Measurements from ENCODE around the gene KCNH8. TPM values are rescaled to one million over a fixed set of nuclear protein-coding genes. Genes with fewer than 3 reads are reported as not detected.

Gene KCNH8
- total RNA-seq, 2 experiments from 2014 or later, result 0.44 to 0.59 TPM

GRCh38 chr3:19171794-19172193 lies 23.5 kb downstream of the KCNH8 start:
- TF ChIP-seq EZH2phosphoT487 (IDR thresholded peaks at IDR 0.05; ENCODE audit: borderline replicate concordance, low read depth, low read length) (no peak), CTCF (conservative IDR thresholded peaks at IDR 0.05; ENCODE audit: low read length) (no peak)
- Histone ChIP-seq H3K36me3 (ENCODE audit: insufficient read depth, low read length) (no peaks in the 10 kb centered on the region), H3K79me2 (ENCODE audit: insufficient read depth, low read depth, low read length) (no peaks in the 10 kb centered on the region), H3K27ac (ENCODE audit: low read depth, low read length, poor library complexity, severe bottlenecking) (no peak overlapping the region), H2AFZ (ENCODE audit: low read length) (no peak overlapping the region), H3K4me1 (ENCODE audit: insufficient read depth, low read length, poor library complexity, severe bottlenecking) (no peaks in the 10 kb centered on the region), H3K4me3 (ENCODE audit: low read depth, low read length, poor library complexity, severe bottlenecking) (no peak overlapping the region), H3K4me2 (ENCODE audit: low read length) (no peak overlapping the region), H3K9me2 (ENCODE audit: insufficient read depth, low read length) (no peaks in the 10 kb centered on the region), H3K9me3 (ENCODE audit: low read length) (no peaks in the 10 kb centered on the region), H4K20me1 (ENCODE audit: insufficient read depth, low read length) (no peaks in the 10 kb centered on the region)
- POLR2A ChIA-PET, result interaction anchor here (0.6 kb wide), 1 partner anchor 663 kb away, joined by 7 read pairs; no protein-coding TSS in a partner anchor
- no peak for DNase-seq (ENCODE audit: low spot score)
- BruUV-seq (replicated peaks), result no TSS peak
- intact Hi-C loops (cut with micrococcal nuclease; ENCODE audit: unreplicated experiment), result no loop called here
- CTCF ChIA-PET (ENCODE audit: unreplicated experiment), result no interaction called here

DNA sequence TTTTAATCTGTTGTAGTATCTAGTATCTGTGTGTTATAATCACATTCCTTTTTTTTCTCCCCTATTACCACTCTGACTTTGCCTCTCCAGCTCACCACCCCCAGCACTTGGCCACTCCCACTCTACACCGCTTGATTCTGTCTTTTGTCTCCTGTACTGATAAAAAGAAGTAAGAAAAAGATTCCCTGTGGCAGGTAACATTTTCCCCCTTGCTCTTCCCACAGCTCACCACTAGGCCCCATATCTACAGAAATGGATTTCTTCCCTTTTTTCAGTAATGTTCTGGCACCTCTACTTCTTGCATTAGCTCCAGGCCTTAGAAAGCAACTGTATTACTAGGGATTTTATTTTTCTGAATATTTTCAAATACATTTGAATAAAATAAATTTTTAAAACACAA lies 25.6 kb downstream of the KCNH8 start:
- POLR2A ChIA-PET, result interaction anchor here (0.7 kb wide), 1 partner anchor 260 kb away, joined by 3 read pairs; no protein-coding TSS in a partner anchor
- no peaks in the 10 kb centered on the region for H4K20me1 ChIP-seq (ENCODE audit: insufficient read depth, low read length)
- no peaks in the 10 kb centered on the region for H3K9me3 ChIP-seq (ENCODE audit: low read length)
- H3K79me2 ChIP-seq (ENCODE audit: insufficient read depth, low read depth, low read length), result no peaks in the 10 kb centered on the region
- DNase-seq (ENCODE audit: low spot score), result no peak
- H3K4me3 ChIP-seq (ENCODE audit: low read depth, low read length, poor library complexity, severe bottlenecking), result no peak overlapping the region
- H3K36me3 ChIP-seq (ENCODE audit: insufficient read depth, low read length), result no peaks in the 10 kb centered on the region
- no peak for TF ChIP-seq CTCF (conservative IDR thresholded peaks at IDR 0.05; ENCODE audit: low read length)
- no peak for TF ChIP-seq EZH2phosphoT487 (IDR thresholded peaks at IDR 0.05; ENCODE audit: borderline replicate concordance, low read depth, low read length)
- intact Hi-C loops (cut with micrococcal nuclease; ENCODE audit: unreplicated experiment), result no loop called here
- CTCF ChIA-PET (ENCODE audit: unreplicated experiment), result no interaction called here
- no TSS peak for BruUV-seq (replicated peaks)
- no peak overlapping the region for H2AFZ ChIP-seq (ENCODE audit: low read length)
- no peak overlapping the region for H3K27ac ChIP-seq (ENCODE audit: low read depth, low read length, poor library complexity, severe bottlenecking)
- H3K4me1 ChIP-seq (ENCODE audit: insufficient read depth, low read length, poor library complexity, severe bottlenecking), result no peaks in the 10 kb centered on the region
- H3K9me2 ChIP-seq (ENCODE audit: insufficient read depth, low read length), result no peaks in the 10 kb centered on the region
- H3K4me2 ChIP-seq (ENCODE audit: low read length), result no peak overlapping the region

GRCh38 chr3:19183584-19183983 lies 35.3 kb downstream of the KCNH8 start:
- Histone ChIP-seq H3K4me1 (ENCODE audit: insufficient read depth, low read length, poor library complexity, severe bottlenecking) (no peaks in the 10 kb centered on the region), H3K79me2 (ENCODE audit: insufficient read depth, low read depth, low read length) (no peaks in the 10 kb centered on the region), H3K27ac (ENCODE audit: low read depth, low read length, poor library complexity, severe bottlenecking) (no peak overlapping the region), H3K4me2 (ENCODE audit: low read length) (no peak overlapping the region), H3K9me3 (ENCODE audit: low read length) (no peaks in the 10 kb centered on the region), H3K36me3 (ENCODE audit: insufficient read depth, low read length) (no peaks in the 10 kb centered on the region), H3K4me3 (ENCODE audit: low read depth, low read length, poor library complexity, severe bottlenecking) (no peak overlapping the region), H4K20me1 (ENCODE audit: insufficient read depth, low read length) (no peaks in the 10 kb centered on the region), H2AFZ (ENCODE audit: low read length) (no peak overlapping the region), H3K9me2 (ENCODE audit: insufficient read depth, low read length) (no peaks in the 10 kb centered on the region)
- CTCF ChIA-PET (ENCODE audit: unreplicated experiment), result no interaction called here
- no TSS peak for BruUV-seq (replicated peaks)
- TF ChIP-seq EZH2phosphoT487 (IDR thresholded peaks at IDR 0.05; ENCODE audit: borderline replicate concordance, low read depth, low read length) (no peak), CTCF (conservative IDR thresholded peaks at IDR 0.05; ENCODE audit: low read length) (no peak)
- intact Hi-C loops (cut with micrococcal nuclease; ENCODE audit: unreplicated experiment), result no loop called here
- no peak for DNase-seq (ENCODE audit: low spot score)
- POLR2A ChIA-PET, result no interaction called here

Data from OCI-LY7 (cell line).